ENCODE data around the gene HMGN1.

HMGN1 gene

DNA sequence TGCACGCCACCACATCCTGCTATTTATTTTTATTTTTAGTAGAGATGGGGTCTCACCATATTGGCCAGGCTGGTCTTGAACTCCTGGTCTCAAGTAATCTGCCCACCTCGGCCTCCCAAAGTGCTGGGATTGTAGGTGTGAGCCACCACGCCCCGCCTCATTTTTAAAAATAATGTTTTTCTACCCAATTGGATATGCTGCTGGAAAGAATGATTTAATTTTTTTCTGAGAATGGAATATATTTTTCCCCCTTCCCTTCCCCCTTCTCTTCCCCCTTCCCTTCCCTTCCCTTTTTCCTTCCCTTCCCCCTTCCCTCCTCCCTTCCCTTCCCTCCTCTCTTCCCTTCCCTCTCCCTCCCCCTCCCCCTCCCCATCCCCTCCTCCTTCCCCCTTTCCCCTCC, 17.7 kb upstream of the HMGN1 start:
- DNase-seq: no peak

GRCh38 chr21:39364949-39365348, 16.1 kb upstream of the HMGN1 start:
- DNase-seq: no peak

DNA sequence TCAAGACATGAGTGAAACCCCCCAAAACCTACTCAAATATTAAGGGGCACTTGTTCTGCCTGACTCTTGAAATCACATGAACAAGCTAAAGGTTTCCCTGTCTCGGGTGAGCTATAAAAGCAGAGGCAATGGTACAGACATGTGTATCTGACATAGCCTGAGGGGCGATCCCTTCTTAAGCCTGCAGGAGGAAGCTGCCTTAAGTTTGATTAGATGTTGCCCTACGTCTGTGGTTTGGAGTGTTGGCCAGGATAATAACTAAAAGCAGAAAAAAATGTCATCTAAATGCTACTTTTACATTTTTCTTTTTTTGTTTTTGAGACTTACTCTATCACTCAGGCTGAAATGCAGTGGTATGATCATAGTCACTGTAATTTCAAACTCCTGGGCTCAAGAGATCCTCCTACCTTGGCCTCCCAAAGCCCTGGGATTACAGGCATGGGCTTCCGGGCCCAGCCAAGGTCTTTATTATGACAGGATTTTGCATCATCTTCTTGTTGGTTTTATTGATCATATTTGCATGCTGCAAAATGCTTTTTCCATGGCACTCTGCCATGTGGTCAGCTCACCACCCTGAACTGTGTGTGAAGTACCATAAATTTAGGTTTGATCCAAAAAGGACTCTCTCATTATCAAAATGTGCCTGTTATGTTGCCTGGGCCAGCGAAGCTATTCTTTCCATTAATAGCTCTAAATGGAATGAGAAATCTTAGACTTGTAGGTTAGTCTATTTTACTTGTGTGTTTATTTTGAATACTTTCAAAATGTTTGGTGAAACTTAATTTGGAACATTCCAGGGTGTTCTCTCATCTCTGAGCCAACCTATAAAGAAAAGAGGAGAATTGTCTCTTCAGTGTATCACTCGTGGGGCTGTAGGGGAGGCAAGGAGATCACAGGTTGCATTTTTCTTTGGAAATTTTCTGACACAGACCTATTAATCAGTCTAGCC, 15.0 kb upstream of the HMGN1 start:
- DNase-seq: no peak

DNA sequence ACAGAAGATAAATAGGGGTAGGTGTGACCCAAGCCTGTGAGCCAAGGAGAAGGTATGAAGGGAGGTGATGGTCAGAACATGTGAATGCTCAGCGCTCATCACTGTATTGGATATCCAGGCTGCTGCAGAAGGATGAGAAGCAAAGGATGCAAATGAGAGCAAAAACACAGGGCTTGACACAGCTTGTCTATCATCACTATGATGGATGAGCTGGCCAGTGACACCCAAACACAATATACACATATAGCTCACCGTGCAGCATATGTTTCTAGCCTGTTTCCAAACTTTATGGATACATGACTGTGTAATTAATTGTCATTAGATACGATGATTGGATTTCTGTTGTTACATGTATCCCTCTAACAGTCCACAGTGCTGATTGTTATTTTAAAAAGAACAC, 13.8 kb upstream of the HMGN1 start:
- DNase-seq: no peak

DNA sequence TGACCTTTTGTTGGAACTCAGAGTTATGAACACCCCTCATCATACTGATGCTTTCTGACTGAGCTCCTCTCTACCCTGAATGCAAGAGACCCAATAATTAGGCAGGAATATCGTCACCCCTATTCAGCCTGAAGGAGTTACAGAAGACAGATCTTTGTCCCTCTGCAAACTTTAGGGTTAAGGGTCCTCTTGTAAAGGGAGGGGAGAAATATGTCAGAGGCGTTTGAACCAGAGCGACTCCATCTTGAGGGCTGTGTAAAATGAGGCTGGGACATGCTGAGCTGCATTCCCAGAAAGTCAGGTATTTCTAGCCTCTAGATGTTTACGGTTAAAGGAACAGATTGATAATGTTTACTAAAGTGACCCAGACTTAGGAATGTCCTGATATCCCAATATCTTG, 10.5 kb upstream of the HMGN1 start:
- no peak for DNase-seq

DNA sequence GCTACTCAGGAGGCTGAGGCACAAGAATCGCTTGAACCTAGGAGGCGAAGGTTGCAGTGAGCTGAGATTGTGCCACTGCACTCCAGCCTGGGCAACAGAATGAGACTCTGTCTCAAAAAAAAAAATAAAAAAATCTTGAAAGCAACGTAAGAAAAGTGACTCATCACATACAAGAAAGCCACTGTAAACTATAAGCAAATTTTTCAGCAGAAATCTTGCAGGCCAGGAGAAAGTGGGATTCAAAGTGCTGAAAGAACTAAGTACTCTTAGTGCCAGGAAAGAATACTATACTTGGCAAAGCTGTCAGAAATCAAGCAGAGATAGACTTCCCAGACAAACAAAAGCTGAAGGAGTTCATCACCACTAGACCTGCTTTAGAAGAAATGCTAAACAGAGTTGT, 4.4 kb upstream of the HMGN1 start:
- no peak for DNase-seq

- no peak for DNase-seq
These were observed 1.5 kb upstream of the HMGN1 start for GRCh38 chr21:39350094-39351005.

DNA sequence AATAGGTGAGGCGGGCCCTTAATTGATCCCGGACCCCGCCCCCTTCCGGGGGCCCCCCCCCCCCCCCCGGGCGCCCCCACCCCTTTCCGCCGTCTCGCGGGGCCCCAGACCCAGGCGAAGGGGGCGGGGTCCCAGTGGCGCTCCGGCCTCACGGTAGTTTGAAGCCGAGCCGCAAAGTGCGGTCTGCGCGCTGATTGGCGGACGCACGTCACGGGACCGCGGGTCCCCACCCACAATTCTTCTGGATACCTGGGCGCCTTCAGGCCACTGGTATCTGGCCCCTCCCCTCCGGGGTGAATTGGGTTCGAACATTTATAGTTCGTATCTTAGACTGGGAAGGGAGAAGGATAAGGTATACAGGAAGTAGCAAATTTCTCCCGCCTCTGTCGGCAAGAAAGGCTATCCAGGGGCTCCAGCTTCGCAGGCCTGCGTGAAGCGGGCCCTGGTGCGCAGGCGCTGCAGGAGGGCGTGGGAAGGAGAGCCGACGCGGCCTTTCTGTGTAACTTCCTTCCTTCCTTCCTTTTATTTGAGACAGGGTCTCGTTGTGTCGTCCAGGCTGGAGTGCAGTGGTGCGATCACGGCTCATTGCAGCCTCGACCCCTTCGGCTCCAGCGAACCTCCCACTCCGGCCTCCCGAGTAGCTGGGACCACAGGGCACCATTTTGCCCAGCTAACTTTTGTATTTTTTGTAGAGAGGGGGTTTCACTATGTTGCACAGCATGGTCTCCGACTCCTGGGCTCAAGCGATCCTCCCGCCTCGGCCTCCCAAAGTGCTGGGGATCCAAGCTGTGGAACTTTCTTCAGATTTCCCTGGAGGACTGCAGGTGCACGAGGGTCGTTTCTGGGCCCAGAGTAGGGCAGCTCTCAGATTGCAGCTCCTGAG, 564 bp upstream of the HMGN1 start:
- peak; percentile 97 for DNase-seq

DNA sequence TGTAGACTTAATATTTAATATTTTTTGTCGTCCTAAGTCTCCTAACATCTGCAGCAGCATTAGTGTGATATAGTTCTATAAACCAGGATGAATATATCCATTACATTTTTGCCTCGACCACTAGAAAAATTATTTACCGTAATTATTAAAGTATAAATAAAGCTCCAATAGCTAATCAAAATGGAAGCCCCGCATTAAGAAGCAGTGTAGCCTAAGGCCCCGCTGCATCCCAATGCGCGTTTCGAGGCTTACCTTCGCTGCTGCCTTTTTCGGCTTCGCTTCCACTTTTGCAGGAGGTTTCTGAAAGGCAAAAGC, 891 bp downstream of the HMGN1 start:
- DNase-seq: no peak

DNA sequence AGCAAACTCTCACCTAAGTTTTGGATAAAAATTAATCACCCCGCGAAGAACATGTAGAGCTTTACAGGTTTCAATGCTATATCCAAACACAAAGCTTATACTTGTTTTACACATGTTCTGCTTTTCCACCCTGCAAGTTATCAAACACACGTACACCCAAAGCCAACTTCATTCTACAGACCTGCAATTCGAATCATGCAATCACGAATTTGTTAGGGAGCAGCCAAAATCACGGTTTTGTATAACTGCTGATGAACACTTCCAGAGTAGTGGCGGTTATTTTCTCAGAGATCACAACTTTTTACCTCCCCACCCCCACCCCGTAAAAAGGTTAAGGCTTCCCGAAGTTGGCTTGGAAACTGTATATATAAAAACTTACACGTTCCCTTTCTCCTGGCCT, 1.4 kb downstream of the HMGN1 start:
- DNase-seq: no peak

- no peak for DNase-seq
These were observed 2.1 kb downstream of the HMGN1 start for GRCh38 chr21:39346671-39347331.

- no peak for DNase-seq
These were observed 2.7 kb downstream of the HMGN1 start for GRCh38 chr21:39346206-39346605.

- no peak for DNase-seq
These were observed 3.4 kb downstream of the HMGN1 start for GRCh38 chr21:39345440-39345839.

DNA sequence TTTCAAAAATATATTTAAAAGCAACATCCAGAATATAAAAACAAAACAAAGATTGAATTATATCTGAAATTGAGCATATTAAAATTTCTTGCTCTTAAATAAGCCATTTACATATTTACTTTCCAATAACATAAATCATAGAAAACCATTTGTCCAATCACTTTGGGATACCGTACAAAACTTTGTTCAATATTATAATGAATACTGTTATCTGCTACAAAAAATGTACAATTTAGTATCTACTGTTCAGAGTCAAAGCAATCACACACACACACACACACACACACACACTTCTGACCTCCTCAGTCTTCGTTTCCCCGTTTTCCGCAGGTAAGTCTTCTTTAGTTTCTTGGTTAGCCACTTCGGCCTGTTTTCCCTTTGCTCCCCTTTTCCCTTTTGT, 4.0 kb downstream of the HMGN1 start:
- no peak for DNase-seq

DNA sequence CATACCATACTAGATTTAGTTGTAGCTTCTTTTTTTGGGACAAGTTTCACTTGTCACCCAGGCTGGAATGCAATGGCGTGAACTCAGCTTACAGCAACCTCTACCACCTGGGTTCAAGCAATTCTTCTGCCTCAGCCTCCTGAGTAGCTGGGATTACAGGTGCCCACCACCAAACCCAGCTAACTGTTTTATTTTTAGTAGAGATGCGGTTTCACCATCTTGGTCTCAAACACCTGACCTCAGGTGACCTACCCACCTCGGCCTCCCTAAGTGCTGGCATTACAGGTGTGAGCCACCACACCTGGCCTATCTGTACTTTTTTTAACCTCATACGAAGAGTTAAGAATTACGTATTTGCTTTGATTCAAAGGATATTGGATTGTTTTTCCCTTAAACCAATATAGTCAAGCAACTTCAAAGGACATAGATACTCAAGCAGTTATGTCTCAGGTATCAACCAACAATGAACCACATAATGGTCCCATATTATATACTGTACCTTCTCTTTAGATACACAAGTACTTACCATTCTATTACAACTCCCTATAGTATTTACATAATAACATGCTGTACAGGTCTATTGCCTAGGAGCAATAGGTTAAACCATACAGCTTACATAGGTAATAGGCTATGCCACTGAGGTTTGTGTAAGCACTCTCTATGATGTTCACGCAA, 7.5 kb downstream of the HMGN1 start:
- DNase-seq: no peak

- no peak for DNase-seq
These were observed 8.2 kb downstream of the HMGN1 start for GRCh38 chr21:39340687-39341086.

GRCh38 chr21:39339231-39339630, 9.7 kb downstream of the HMGN1 start:
- DNase-seq: no peak

- no peak for DNase-seq
These were observed 12.4 kb downstream of the HMGN1 start for GRCh38 chr21:39336457-39337008.

DNA sequence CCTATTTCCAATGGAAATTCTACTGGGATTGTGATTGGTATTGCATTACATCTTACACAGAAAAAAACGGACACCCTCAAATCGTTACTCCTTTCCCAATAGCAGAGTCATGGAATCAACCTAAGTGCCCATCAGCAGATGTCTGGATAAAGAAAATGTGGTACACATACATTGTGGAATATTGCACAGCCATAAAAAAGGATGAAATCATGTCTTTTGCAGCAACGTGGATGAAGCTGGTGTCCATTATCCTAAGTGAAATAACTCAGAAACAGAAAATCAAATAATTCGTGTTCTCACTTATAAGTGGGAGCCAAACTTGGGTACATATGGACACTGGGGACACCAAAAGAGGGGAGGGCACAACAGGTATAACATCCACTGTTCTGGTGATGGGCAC, 14.3 kb downstream of the HMGN1 start:
- DNase-seq: no peak

GRCh38 chr21:39332175-39332574, 16.7 kb downstream of the HMGN1 start:
- DNase-seq: no peak

GRCh38 chr21:39330001-39330400, 18.9 kb downstream of the HMGN1 start:
- no peak for DNase-seq

DNA sequence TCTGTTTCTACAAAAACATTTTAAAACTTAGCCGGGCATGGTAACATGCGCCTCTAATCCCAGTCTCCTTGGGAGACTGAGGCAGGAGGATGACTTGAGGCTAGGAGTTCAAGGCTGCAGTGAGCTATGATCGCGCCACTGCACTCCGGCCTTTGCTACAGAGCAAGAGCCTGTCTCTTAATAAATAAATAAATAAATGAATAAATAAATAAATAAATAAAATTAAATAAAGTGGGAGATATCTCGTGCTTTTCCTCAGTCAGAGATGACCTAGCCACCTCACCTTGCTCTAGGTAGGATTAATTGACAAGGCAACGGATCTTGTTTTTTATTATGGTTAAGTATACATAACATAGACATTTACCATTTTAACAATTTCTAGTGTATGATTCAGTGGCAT, 21.2 kb downstream of the HMGN1 start:
- no peak for DNase-seq

Data from right hindlimb (tissue), 1 donor.